GM18519 (cell line): ENCODE measurements around the gene HBEGF.

Experiments used
- ATAC-seq: cut with Tn5 transposase; IDR thresholded peaks from one replicate; pipeline ENCODE4 v1.9.1; 2021; ENCODE audit warnings: mild to moderate bottlenecking, moderate library complexity; ENCODE audit not compliant: unreplicated experiment, low FRiP score

Gene HBEGF

GRCh38 chr5:140310434-140310833 lies 36.0 kb downstream of the HBEGF start:
- ATAC-seq, result no peak

- no peak for ATAC-seq
Observed at GRCh38 chr5:140309706-140310249, 36.6 kb downstream of the HBEGF start.

- ATAC-seq, result no peak
Observed at GRCh38 chr5:140305471-140305870, 40.9 kb downstream of the HBEGF start.

- ATAC-seq, result no peak
Observed at GRCh38 chr5:140303966-140304365, 42.4 kb downstream of the HBEGF start.

GRCh38 chr5:140302786-140303639 lies 43.4 kb downstream of the HBEGF start, which contains the start of gene PFDN1:
Gene PFDN1, minus strand, starts transcription at chr5:140303101. Its CDS starts 28 bp downstream, at chr5:140303073.
- ATAC-seq, result peak; percentile 73

- no peak for ATAC-seq
Observed at GRCh38 chr5:140301136-140301535, 45.3 kb downstream of the HBEGF start.

- ATAC-seq, result no peak
Observed at GRCh38 chr5:140299056-140299455, 47.3 kb downstream of the HBEGF start.

- no peak for ATAC-seq
Observed at GRCh38 chr5:140298183-140298601, 48.2 kb downstream of the HBEGF start.

GRCh38 chr5:140297283-140297682 lies 49.1 kb downstream of the HBEGF start:
- no peak for ATAC-seq

- no peak for ATAC-seq
Observed at GRCh38 chr5:140296289-140296688, 50.1 kb downstream of the HBEGF start.

GRCh38 chr5:140295414-140295813 lies 51.0 kb downstream of the HBEGF start:
- peak; percentile 42 for ATAC-seq

- ATAC-seq, result no peak
Observed at GRCh38 chr5:140294753-140295152, 51.6 kb downstream of the HBEGF start.

- no peak for ATAC-seq
Observed at GRCh38 chr5:140293849-140294100, 52.6 kb downstream of the HBEGF start.

GRCh38 chr5:140293091-140293848 lies 53.1 kb downstream of the HBEGF start:
- ATAC-seq, result no peak

GRCh38 chr5:140292212-140293036 lies 54.0 kb downstream of the HBEGF start:
- ATAC-seq, result no peak

- ATAC-seq, result no peak
Observed at GRCh38 chr5:140287801-140288521, 58.4 kb downstream of the HBEGF start.

- ATAC-seq, result no peak
Observed at GRCh38 chr5:140286424-140286823, 60.0 kb downstream of the HBEGF start.

- ATAC-seq, result no peak
Observed at GRCh38 chr5:140284013-140284412, 62.4 kb downstream of the HBEGF start.
